ENCODE results near the gene DAB2IP.

Gene DAB2IP

GRCh38 chr9:121672213-121672612, 20.8 kb downstream of the DAB2IP start:
- Histone ChIP-seq H3K27me3 (ENCODE audit: control insufficient read depth, low read length) (peaks cover 8% of the 10 kb centered on the region; the same call in 1 of the 2 replicates), H3K9me3 (ENCODE audit: control insufficient read depth, insufficient read depth, low read length) (no peaks in the 10 kb centered on the region), H3K79me2 (ENCODE audit: control insufficient read depth, low read length) (no peaks in the 10 kb centered on the region), H3K9me2 (replicated peaks; ENCODE audit: control insufficient read depth, low read length) (no peaks in the 10 kb centered on the region), H3F3A (ENCODE audit: control insufficient read depth, insufficient read depth) (no peaks in the 10 kb centered on the region), H3K4me2 (ENCODE audit: low read length) (no peak overlapping the region), H3K4me1 (ENCODE audit: control insufficient read depth, low read length) (no peaks in the 10 kb centered on the region), H3K36me3 (ENCODE audit: control insufficient read depth, low read length) (no peaks in the 10 kb centered on the region), H3K27ac (ENCODE audit: low read depth, low read length) (no peak overlapping the region), H3K4me3 (ENCODE audit: low read length) (no peak overlapping the region), H4K20me1 (ENCODE audit: control insufficient read depth, insufficient read depth, low read depth, low read length) (no peaks in the 10 kb centered on the region)
- TF ChIP-seq EZH2phosphoT487 (IDR thresholded peaks at IDR 0.05; ENCODE audit: borderline replicate concordance, low read length) (no peak), CTCF (IDR thresholded peaks at IDR 0.05; ENCODE audit: low read depth, low read length, poor library complexity, severe bottlenecking) (no peak)

GRCh38 chr9:121672986-121673385, 21.6 kb downstream of the DAB2IP start:
- no peak overlapping the region for H3K4me3 ChIP-seq (ENCODE audit: low read length)
- H3K9me3 ChIP-seq (ENCODE audit: control insufficient read depth, insufficient read depth, low read length): no peaks in the 10 kb centered on the region
- H3F3A ChIP-seq (ENCODE audit: control insufficient read depth, insufficient read depth): no peaks in the 10 kb centered on the region
- H3K36me3 ChIP-seq (ENCODE audit: control insufficient read depth, low read length): no peaks in the 10 kb centered on the region
- H3K79me2 ChIP-seq (ENCODE audit: control insufficient read depth, low read length): no peaks in the 10 kb centered on the region
- H3K27ac ChIP-seq (ENCODE audit: low read depth, low read length): no peak overlapping the region
- no peak overlapping the region for H3K4me2 ChIP-seq (ENCODE audit: low read length)
- no peaks in the 10 kb centered on the region for H4K20me1 ChIP-seq (ENCODE audit: control insufficient read depth, insufficient read depth, low read depth, low read length)
- peaks cover 8% of the 10 kb centered on the region; the same call in 1 of the 2 replicates for H3K27me3 ChIP-seq (ENCODE audit: control insufficient read depth, low read length)
- no peaks in the 10 kb centered on the region for H3K4me1 ChIP-seq (ENCODE audit: control insufficient read depth, low read length)
- no peak for TF ChIP-seq CTCF (IDR thresholded peaks at IDR 0.05; ENCODE audit: low read depth, low read length, poor library complexity, severe bottlenecking)
- no peak for TF ChIP-seq EZH2phosphoT487 (IDR thresholded peaks at IDR 0.05; ENCODE audit: borderline replicate concordance, low read length)
- H3K9me2 ChIP-seq (replicated peaks; ENCODE audit: control insufficient read depth, low read length): no peaks in the 10 kb centered on the region

GRCh38 chr9:121673576-121673975, 22.1 kb downstream of the DAB2IP start:
- no peak overlapping the region for H3K27ac ChIP-seq (ENCODE audit: low read depth, low read length)
- no peaks in the 10 kb centered on the region for H3F3A ChIP-seq (ENCODE audit: control insufficient read depth, insufficient read depth)
- H3K9me2 ChIP-seq (replicated peaks; ENCODE audit: control insufficient read depth, low read length): no peaks in the 10 kb centered on the region
- H3K79me2 ChIP-seq (ENCODE audit: control insufficient read depth, low read length): no peaks in the 10 kb centered on the region
- H3K36me3 ChIP-seq (ENCODE audit: control insufficient read depth, low read length): no peaks in the 10 kb centered on the region
- no peak overlapping the region for H3K4me2 ChIP-seq (ENCODE audit: low read length)
- H3K27me3 ChIP-seq (ENCODE audit: control insufficient read depth, low read length): peaks cover 8% of the 10 kb centered on the region; the same call in 1 of the 2 replicates
- H3K4me3 ChIP-seq (ENCODE audit: low read length): no peak overlapping the region
- no peaks in the 10 kb centered on the region for H3K9me3 ChIP-seq (ENCODE audit: control insufficient read depth, insufficient read depth, low read length)
- H3K4me1 ChIP-seq (ENCODE audit: control insufficient read depth, low read length): no peaks in the 10 kb centered on the region
- TF ChIP-seq CTCF (IDR thresholded peaks at IDR 0.05; ENCODE audit: low read depth, low read length, poor library complexity, severe bottlenecking) (no peak), EZH2phosphoT487 (IDR thresholded peaks at IDR 0.05; ENCODE audit: borderline replicate concordance, low read length) (no peak)
- no peaks in the 10 kb centered on the region for H4K20me1 ChIP-seq (ENCODE audit: control insufficient read depth, insufficient read depth, low read depth, low read length)
